Spleen (tissue), 11 donors: ENCODE measurements around the gene SNED1. TPM values are rescaled to one million over a fixed set of nuclear protein-coding genes. Genes with fewer than 3 reads are reported as not detected.

Source experiments
- DNase-seq: peaks from one replicate; pipeline ENCODE4 v3.0.0-alpha.2; 2020
- H3K27ac ChIP-seq, 8 donors: fragments of 200-600 bp; sonication (generic) in 7 of 8; 1 replicate in 4 of 8; 2 replicates in 4 of 8; pipeline versions ENCODE4 v1.5.0 to v1.8.0; 2016 to 2021; ENCODE audit warnings: inconsistent platforms in 4 of 8, mild to moderate bottlenecking in 4 of 8, moderate library complexity in 1 of 8
- H3K27me3 ChIP-seq, 7 donors: fragments of 200-600 bp; sonication (generic) in 6 of 7; replicated peaks in 1 of 7; 1 replicate in 4 of 7; 2 replicates in 3 of 7; pipeline versions ENCODE4 v1.5.0 to v1.8.0; 2016 to 2021; ENCODE audit warnings: inconsistent platforms in 3 of 7, mild to moderate bottlenecking in 1 of 7
- H3K36me3 ChIP-seq, 6 donors: fragments of 200-600 bp; sonication (generic) in 5 of 6; 1 replicate in 4 of 6; 2 replicates in 2 of 6; pipeline versions ENCODE4 v1.5.0 to v1.8.0; 2016 to 2021; ENCODE audit warnings: inconsistent platforms in 2 of 6
- H3K4me1 ChIP-seq, 6 donors: fragments of 200-600 bp; sonication (generic) in 5 of 6; 1 replicate in 3 of 6; 2 replicates in 3 of 6; pipeline versions ENCODE4 v1.5.0 to v1.8.0; 2016 to 2021; ENCODE audit warnings: inconsistent platforms in 3 of 6
- H3K4me3 ChIP-seq, 8 donors: fragments of 200-600 bp; sonication (generic) in 7 of 8; 1 replicate in 4 of 8; 2 replicates in 4 of 8; pipeline versions ENCODE4 v1.5.0 to v1.8.0; 2016 to 2021; ENCODE audit warnings: inconsistent platforms in 4 of 8, mild to moderate bottlenecking in 4 of 8, moderate library complexity in 2 of 8
- H3K9me3 ChIP-seq, 8 donors: fragments of 200-600 bp; sonication (generic) in 7 of 8; 1 replicate in 4 of 8; 2 replicates in 4 of 8; pipeline versions ENCODE4 v1.5.0 to v1.8.0; 2016 to 2021; ENCODE audit warnings: inconsistent platforms in 4 of 8
- CTCF ChIP-seq, 11 experiments: fragments of 200-600 bp in 7 of 11; fragments of 450-650 bp in 4 of 11; sonication (generic) in 4 of 11; IDR thresholded peaks in 8 of 11; conservative IDR thresholded peaks in 3 of 11; 1 replicate in 7 of 11; 2 replicates in 4 of 11; pipeline versions ENCODE4 v1.4.0 to v1.8.0; 2016 to 2021; ENCODE audit warnings: antibody characterized with exemption in 11 of 11, inconsistent platforms in 4 of 11, mild to moderate bottlenecking in 1 of 11
- POLR2A ChIP-seq, 3 donors: fragments of 450-650 bp; IDR thresholded peaks; one replicate each; pipeline ENCODE4 v1.5.1; 2017; ENCODE audit warnings: antibody characterized with exemption in 3 of 3, mild to moderate bottlenecking in 1 of 3
- POLR2AphosphoS5 ChIP-seq, 3 donors: sonication (generic); formaldehyde crosslinking; IDR thresholded peaks; one replicate each; pipeline ENCODE4 v1.5.1; 2017; ENCODE audit warnings: antibody characterized with exemption in 3 of 3
- WGBS, 5 donors: extraction: QIAGEN DNeasy Blood & Tissue Kit in 3 of 5; methylation state at CpG; one replicate each; pipeline versions ENCODE4 v1.1.5 to v1.1.7; 2013 to 2018; 5-methylcytosine and 5-hydroxymethylcytosine counted together
- intact Hi-C: fragments of 100-400 bp; cut with DNase I; formaldehyde crosslinking; loops from one replicate; pipeline ENCODE4 v1.15.0; 2023; ENCODE audit warnings: low total_unique reads
- polyA plus RNA-seq, 3 donors: library from polyadenylated mRNA; stranded (reverse); fragments of 200-250 nt; gene quantifications; one replicate each; pipeline ENCODE4 v1.2.1, GENCODE V29; 2013
- total RNA-seq, 7 donors: library from RNA; depleted of rRNA in 3 of 7; stranded (reverse); fragments of >200 nt in 3 of 7; fragmentation: NEBNext Ultra II Directional in 4 of 7; extraction: Animal tissue kit (Norgen Biotek cat#: 25700) in 4 of 7; gene quantifications; one replicate each; pipeline versions ENCODE4 v1.1.0 to v1.2.1, GENCODE V29; 2016 to 2021
- donor health status: healthy with polysubstance abuse.
- donor health status: DM: no; HTN: no; CAD: no; lungs with moderate emphysema.
- donor health status: DM: no; HTN: no; CAD: no.
- donor health status: Bipolar disorder and iron deficiency.
- donor health status: healthy.
- donor health status: DM: no; HTN: no; CAD: no.
- donor health status: DM: yes; HTN: yes; CAD: no.

The SNED1 gene
- total and polyA plus RNA-seq, 10 donors = 2.6 to 85.3 (median 45.5) TPM

GRCh38 chr2:241047253-241048010, 49.0 kb downstream of the SNED1 start:
- intact Hi-C loops = no loop called here
- no peak overlapping the region for H3K4me3 ChIP-seq
- 80 to 89% (median 85%) methylated on average over 6 of the region's 6 CpGs for WGBS, 5 donors
- peaks cover 0 to 10% (median 0%) of the 10 kb centered on the region in 8 donors for H3K9me3 ChIP-seq
- peaks cover 0 to 10% (median 0%) of the 10 kb centered on the region in 6 donors for H3K4me1 ChIP-seq
- no peak for TF ChIP-seq CTCF (IDR thresholded peaks at IDR 0.05 in 8 of 11, conservative IDR thresholded peaks at IDR 0.05 in 3 of 11)
- TF ChIP-seq POLR2AphosphoS5 (IDR thresholded peaks at IDR 0.05) = no peak
- TF ChIP-seq POLR2A (IDR thresholded peaks at IDR 0.05) = no peak
- no peak for DNase-seq
- H3K27ac ChIP-seq = no peak overlapping the region
- H3K36me3 ChIP-seq = peaks cover 0 to 59% (median 35%) of the 10 kb centered on the region in 6 donors
- H3K27me3 ChIP-seq = no peaks in the 10 kb centered on the region

GRCh38 chr2:241048149-241048948, 49.9 kb downstream of the SNED1 start:
- peaks cover 0 to 68% (median 38%) of the 10 kb centered on the region in 6 donors for H3K36me3 ChIP-seq
- H3K4me3 ChIP-seq = no peak overlapping the region
- H3K27me3 ChIP-seq = no peaks in the 10 kb centered on the region
- intact Hi-C loops = no loop called here
- peaks cover 0 to 1% (median 0%) of the 10 kb centered on the region in 6 donors for H3K4me1 ChIP-seq
- TF ChIP-seq CTCF (IDR thresholded peaks at IDR 0.05 in 8 of 11, conservative IDR thresholded peaks at IDR 0.05 in 3 of 11) (no peak), POLR2AphosphoS5 (IDR thresholded peaks at IDR 0.05) (no peak), POLR2A (IDR thresholded peaks at IDR 0.05) (no peak)
- peaks cover 0 to 10% (median 0%) of the 10 kb centered on the region in 8 donors for H3K9me3 ChIP-seq
- WGBS, 5 donors = 86 to 93% (median 92%) methylated on average over 24 to 30 of the region's 30 CpGs
- no peak for DNase-seq
- H3K27ac ChIP-seq = no peak overlapping the region

- Histone ChIP-seq H3K9me3 (peaks cover 0 to 10% (median 0%) of the 10 kb centered on the region in 8 donors), H3K27ac (no peak overlapping the region), H3K36me3 (peaks cover 0 to 74% (median 41%) of the 10 kb centered on the region in 6 donors), H3K27me3 (no peaks in the 10 kb centered on the region), H3K4me3 (no peak overlapping the region), H3K4me1 (no peaks in the 10 kb centered on the region)
- no peak for DNase-seq
- WGBS, 5 donors = 89 to 94% (median 89%) methylated on average over 8 to 11 of the region's 11 CpGs
- TF ChIP-seq POLR2AphosphoS5 (IDR thresholded peaks at IDR 0.05) (no peak), CTCF (IDR thresholded peaks at IDR 0.05 in 8 of 11, conservative IDR thresholded peaks at IDR 0.05 in 3 of 11) (no peak), POLR2A (IDR thresholded peaks at IDR 0.05) (no peak)
- intact Hi-C loops = no loop called here
Measured at GRCh38 chr2:241048949-241049343, 50.5 kb downstream of the SNED1 start.
